Measurements from ENCODE around the gene PEPD.

The PEPD gene

GRCh38 chr19:33458171-33458633 is 63.4 kb downstream of the PEPD start:
- DNase-seq (ENCODE audit: low read depth): no peak

- DNase-seq (ENCODE audit: low read depth): no peak
Measured at GRCh38 chr19:33456845-33457220, 64.8 kb downstream of the PEPD start.

- no peak for DNase-seq (ENCODE audit: low read depth)
Measured at GRCh38 chr19:33456076-33456844, 65.3 kb downstream of the PEPD start.

GRCh38 chr19:33453265-33453664 is 68.3 kb downstream of the PEPD start:
- DNase-seq (ENCODE audit: low read depth): no peak

GRCh38 chr19:33450689-33451088 is 70.9 kb downstream of the PEPD start:
- DNase-seq (ENCODE audit: low read depth): no peak

GRCh38 chr19:33449799-33450198 is 71.8 kb downstream of the PEPD start:
- no peak for DNase-seq (ENCODE audit: low read depth)

- no peak for DNase-seq (ENCODE audit: low read depth)
Measured at GRCh38 chr19:33448159-33448516, 73.5 kb downstream of the PEPD start.

GRCh38 chr19:33447336-33448158 is 74.0 kb downstream of the PEPD start:
- no peak for DNase-seq (ENCODE audit: low read depth)

- no peak for DNase-seq (ENCODE audit: low read depth)
Measured at GRCh38 chr19:33446330-33447293, 75.0 kb downstream of the PEPD start.

GRCh38 chr19:33445442-33446329 is 75.9 kb downstream of the PEPD start:
- DNase-seq (ENCODE audit: low read depth): no peak

- DNase-seq (ENCODE audit: low read depth): no peak
Measured at GRCh38 chr19:33444562-33445441, 76.8 kb downstream of the PEPD start.

GRCh38 chr19:33443638-33444561 is 77.7 kb downstream of the PEPD start:
- no peak for DNase-seq (ENCODE audit: low read depth)

- DNase-seq (ENCODE audit: low read depth): no peak
Measured at GRCh38 chr19:33442706-33443105, 78.9 kb downstream of the PEPD start.

GRCh38 chr19:33441828-33442227 is 79.8 kb downstream of the PEPD start:
- no peak for DNase-seq (ENCODE audit: low read depth)

- no peak for DNase-seq (ENCODE audit: low read depth)
Measured at GRCh38 chr19:33441277-33441699, 80.3 kb downstream of the PEPD start.

- DNase-seq (ENCODE audit: low read depth): no peak
Measured at GRCh38 chr19:33440682-33441081, 80.9 kb downstream of the PEPD start.

GRCh38 chr19:33440241-33440640 is 81.3 kb downstream of the PEPD start:
- no peak for DNase-seq (ENCODE audit: low read depth)

GRCh38 chr19:33438987-33439781 is 82.4 kb downstream of the PEPD start:
- no peak for DNase-seq (ENCODE audit: low read depth)

All from stimulated activated CD8-positive, alpha-beta memory T cell treated with anti-CD3 and anti-CD28 coated beads, Interleukin-12 subunit alpha, Interleukin-12 subunit beta, amount 100 ng/mL, for 4 hours (primary cell).